HG02840 (cell line): Measurements from ENCODE around the gene PISD.

ENCODE experiments used
- ATAC-seq: cut with Tn5 transposase; IDR thresholded peaks from one replicate; pipeline ENCODE4 v1.9.1; 2021; ENCODE audit warnings: mild to moderate bottlenecking, moderate library complexity, moderate number of reproducible peaks; ENCODE audit not compliant: unreplicated experiment, low FRiP score

PISD gene

GRCh38 chr22:31653944-31654343 is 8.1 kb downstream of the PISD start:
- ATAC-seq, result no peak

DNA sequence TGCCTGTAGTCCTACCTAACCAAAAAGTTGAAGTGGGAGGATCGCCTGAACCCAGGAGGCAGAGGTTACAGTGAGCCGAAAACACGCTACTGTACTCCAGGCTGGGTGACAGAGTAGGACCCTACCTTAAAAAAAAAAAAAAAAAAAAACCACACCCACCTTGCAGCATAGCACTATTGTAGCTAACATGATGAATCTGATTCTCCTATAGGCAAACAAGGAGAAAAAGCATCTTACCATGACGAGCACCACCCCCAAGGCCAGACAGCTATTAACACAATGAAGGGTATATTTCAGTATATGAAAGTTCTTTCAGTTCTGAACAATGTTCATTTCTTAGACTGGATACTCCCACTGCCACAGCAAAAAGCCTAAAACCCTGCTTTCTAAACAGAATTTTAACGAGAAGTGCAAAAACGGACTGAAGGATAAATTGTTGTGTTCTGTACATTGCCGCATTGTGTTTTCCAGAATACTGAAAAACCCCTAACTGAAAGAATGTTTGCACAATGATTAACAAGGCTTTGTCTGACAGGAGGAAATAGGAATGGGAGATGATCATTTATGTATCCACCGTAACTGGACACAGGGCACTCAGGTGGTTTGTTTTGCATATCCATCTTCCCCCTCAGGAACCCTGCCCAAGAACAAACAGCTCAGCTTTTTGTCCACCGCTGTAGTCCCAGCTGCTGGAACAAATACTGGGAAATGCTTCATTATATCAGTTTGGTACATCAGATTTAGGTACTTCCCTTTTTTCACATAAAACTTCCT is 8.9 kb downstream of the PISD start:
- ATAC-seq, result no peak

DNA sequence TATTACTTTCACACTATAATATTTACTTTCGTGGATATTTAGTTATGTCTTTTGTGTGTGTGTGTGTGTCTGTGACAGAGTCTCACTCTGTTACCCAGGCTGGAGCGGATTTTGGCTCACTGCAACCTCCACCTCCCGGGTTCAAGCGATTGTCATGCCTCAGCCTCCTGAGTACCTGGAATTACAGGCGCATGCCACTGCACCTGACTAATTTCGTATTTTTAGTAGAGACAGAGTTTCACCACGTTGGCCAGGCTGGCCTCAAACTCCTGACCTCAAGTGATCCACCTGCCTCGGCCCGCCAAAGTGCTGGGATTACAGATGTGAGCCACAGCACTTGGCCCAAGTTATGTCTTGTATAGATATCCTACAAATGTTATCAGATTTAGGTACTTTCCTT is 9.9 kb downstream of the PISD start:
- ATAC-seq, result no peak

DNA sequence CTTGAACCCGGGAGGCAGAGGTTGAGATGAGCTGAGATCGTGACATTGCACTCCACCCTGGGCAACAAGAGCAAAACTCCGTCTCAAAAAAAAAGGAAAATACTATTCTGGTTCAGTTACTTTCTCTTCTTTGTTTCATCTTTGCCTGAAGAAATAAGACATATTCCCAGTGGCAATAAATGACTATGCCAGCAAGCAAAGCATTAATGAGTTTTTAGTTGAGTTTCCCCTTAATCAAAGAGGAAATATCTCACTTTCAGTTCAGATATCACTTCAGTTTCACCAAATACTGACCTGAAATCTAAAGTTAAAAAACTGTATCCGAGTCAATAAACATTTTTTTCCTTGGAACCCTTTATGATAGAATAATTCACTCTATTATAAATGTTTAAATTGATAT is 10.4 kb downstream of the PISD start:
- no peak for ATAC-seq

- no peak for ATAC-seq
Observed at GRCh38 chr22:31650391-31650790, 11.6 kb downstream of the PISD start.

DNA sequence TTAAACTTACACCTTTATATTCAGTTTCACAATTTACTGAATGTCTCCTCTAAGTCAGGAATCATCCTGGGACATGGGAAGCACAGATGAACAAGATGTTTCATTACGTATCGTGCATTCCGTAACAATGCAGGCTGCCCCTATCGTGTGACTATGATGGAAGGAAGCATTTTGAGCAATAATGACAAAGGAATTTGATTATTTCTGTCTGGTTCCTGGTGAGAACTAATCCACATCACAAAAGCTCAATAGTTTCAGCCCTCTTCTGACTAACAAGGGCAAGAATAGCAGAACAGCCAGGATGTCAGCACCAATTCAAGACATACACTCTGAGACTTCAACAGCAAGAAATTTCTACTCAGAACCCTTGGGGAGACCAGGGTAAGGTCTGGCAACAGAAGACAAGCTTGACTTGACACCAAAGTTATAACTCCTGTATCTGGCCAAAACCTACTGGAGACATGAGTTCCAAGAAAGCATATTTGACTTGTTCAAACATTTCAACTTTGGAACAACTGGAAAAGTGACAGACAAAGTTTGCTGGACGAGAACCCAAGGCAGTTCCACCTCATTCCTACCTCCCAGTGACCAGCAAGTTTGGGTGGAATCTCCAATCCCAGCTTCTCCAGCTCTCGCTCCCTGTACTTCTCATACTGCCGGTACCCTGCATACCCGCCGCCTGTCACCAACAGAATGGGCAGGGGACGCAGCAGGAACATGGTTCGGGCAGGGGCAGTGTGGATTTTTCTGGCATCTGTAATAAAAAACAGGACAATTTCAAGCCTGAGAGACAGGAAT is 14.3 kb downstream of the PISD start:
- ATAC-seq, result no peak

DNA sequence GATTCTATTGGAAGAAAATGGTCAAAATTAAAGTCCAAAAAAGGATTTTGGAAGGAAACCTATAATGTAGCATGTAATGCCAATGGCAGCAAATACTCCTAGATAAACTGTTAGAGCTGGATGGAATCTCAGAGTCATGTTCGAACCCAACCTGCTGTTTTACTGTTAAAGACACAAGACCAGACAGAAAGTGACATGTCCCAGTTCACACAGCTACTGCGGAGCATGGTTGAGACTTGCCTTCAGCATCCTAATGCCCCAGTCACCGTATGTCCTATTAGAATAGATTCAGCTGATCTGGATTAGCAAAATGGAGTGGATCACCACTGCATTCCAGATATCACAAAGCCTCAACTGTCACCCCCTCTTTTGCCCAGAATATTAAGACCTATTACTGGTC is 14.9 kb downstream of the PISD start:
- no peak for ATAC-seq

DNA sequence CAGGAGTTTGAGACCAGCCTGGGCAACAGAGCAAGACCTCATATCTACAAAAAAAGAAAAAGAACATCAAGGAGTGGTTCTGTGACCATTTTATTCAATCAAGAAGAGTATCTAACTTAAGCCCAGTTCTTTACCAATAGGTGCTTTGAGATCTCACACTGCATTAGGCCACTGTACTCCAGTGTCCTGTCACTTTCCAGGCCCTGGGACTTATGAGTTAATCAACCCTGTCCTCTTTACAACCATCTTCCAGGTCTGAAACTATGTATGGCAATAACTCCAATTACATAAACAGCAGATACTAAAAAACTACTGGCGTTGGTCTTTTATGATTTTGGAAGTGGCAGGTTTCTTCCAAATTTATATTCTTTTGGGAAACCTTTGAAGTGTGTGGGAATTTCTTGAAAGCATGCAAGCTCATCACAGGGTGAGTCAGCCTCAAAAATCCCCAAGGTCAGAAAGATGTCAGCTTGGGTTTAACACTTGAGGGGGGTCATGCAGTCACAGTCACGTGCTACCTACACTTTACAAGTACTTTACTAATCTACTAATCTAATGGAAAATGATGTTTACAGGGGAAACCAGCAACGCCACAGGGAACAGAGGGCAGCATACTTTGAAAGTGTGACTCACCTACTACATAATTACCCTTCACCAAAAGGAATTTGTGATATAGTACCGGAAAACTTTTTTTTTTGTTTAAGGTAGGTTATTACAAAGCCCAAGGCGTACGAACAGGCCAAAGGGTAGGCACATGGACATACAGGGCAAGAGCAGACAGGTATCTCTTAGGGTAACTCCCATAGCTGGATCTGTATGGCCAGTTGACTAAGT is 15.6 kb downstream of the PISD start:
- ATAC-seq, result no peak

- no peak for ATAC-seq
Observed at GRCh38 chr22:31639436-31640039, 22.5 kb downstream of the PISD start.

DNA sequence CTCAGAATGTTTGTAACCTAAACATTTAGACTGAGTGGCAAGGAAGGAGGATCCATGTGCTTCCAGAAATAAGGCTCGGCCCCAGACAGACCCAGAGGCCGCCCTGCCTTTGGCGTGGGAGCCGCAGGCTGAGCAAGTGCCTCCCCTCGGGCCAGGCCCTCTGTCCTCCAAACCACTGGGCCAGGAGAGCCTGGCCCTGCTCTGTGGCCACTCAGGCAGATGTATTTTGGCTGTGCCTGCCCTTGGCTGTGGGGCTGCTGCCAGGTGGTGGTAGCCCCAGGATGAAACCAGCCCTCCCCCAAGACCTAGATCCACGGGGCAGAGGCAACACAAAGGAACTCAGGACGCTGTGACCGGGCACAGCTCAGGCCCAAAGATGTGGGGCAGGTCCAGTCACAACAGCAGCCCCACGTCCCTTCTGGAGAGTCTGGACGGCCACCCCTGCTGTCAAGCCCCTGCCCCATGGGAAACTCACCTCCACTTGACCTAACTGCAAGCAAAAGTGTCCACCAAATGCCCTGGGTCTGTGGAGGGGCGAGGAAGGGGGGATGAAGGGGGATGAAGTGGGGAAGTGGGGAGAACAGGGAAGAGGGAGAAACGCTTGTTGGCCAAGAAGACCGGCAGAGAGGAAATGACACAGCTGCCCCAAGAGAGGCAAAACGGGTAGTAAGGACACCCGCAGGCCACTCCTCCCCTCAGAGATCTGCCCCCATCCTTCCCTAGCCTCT is 24.0 kb downstream of the PISD start:
- no peak for ATAC-seq

GRCh38 chr22:31637447-31637890 is 24.5 kb downstream of the PISD start:
- ATAC-seq, result peak; percentile 49

GRCh38 chr22:31635638-31636306 is 26.2 kb downstream of the PISD start:
- no peak for ATAC-seq

GRCh38 chr22:31631436-31631835 is 30.6 kb downstream of the PISD start:
- ATAC-seq, result no peak

DNA sequence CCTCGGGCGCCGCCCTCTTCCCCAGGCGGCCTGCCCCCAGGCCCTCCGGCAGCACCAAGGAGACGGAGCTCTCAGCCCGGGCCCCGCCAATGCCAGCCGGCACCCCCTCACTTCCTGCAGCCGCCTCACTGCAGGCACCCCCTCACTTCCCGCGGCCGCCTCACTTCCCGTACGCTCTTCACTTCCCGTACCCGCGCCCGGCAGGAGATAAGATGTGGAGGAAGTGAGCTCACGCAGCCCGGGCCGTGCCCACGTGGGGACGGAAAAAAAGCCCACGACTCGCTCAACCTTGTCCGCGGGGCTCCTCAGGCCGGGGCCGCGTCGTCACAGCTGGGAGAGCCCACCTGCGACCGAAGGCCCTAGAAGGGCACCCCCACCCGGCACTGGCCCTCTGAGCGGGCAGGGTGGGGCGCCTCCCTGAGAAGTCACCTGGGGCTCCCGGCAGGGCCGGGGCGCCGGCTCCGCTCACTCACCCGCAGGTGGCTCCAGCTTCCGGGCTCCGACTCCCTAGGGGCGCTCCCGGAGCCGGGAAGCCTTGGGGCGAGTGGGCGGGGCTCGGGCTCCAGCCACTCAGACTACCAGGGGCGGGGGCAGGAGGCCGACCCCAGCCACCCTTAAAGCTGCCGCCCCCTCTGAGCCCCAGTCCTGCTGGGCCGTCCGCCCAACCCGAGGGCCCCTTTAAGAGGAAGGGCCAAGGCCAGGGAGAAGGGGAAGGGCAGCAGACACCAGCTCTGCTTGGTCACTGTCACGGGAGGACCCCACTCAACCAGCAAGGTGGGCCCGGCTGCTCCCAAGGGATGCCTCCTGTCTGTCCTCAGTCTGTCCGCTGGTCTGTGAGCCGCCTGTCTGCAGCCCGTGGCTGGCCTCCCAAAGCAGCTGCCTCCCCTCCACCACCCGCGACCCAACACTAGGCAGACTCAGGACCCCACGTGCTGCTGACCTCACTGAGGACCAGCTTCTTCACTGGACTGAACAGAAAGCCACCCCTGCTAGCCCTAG is 31.4 kb downstream of the PISD start:
- ATAC-seq, result peak; percentile 52

DNA sequence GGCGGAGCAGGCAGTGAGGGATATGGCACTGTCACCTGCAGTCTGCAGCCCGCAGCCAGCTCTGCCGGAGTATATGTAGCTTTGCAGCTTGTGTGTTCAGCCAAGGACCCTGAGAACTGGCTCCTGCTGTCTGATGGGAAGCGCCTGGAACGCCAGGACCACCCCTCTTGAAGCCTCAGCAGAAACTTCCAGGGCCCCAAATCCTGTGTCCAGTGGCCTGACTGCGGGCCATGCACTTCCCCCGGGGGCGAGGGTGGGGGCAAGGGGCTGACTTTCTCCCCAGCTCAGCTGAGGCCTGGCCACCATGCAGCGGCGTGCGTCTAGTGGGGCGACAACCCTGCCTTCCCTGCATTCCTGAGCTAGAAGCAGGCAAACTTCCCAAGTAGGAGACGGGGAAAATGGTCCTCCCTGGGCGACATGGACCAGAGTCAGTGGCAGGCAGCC is 32.3 kb downstream of the PISD start:
- ATAC-seq, result no peak

- no peak for ATAC-seq
Observed at GRCh38 chr22:31628969-31629708, 32.9 kb downstream of the PISD start.

DNA sequence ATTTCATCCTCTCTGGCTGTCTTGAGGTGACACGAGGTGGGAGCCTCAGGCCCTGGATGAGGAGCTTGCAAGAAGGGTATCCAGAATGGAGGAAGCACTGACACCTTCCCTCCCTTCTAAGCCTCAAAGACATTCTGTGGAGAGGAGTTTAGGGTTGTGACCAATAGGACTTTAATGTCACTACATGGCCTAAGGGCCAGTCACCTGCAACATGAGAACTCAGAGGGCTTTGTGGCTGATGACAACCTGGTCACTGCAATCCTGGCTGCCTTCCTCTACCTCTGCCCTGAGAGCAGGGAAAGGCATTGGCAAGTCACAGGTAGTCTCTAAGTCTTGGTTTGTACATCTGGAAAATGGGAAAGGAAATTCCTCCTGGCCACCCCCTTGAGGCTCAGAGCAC is 33.7 kb downstream of the PISD start:
- ATAC-seq, result no peak
